ENCODE results near the gene PDE4B.
"Not testable (repeated sequence)": the region's sequence is repeated elsewhere in the genome, so short reads cannot be mapped to it uniquely, and the experiment has no call there.

DNA sequence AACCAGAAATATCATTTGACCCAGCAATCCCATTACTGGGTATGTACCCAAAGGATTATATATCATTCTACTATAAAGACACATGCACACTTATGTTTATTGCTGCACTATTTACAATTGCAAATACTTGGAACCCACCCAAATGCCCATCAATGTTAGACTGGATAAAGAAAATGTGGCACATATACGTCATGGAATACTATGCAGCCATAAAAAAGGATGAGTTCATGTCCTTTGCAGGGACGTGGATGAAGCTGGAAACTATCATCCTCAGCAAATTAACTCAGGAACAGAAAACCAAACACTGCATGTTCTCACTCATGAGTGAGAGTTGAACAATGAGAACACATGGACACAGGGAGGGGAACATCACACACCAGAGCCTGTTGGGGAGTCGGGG is 85.6 kb downstream of the PDE4B start:
- not testable (repeated sequence) for TF ChIP-seq EZH2 (IDR thresholded peaks at IDR 0.05; ENCODE audit: insufficient read depth, low read length)
- TF ChIP-seq, protein P1, sequence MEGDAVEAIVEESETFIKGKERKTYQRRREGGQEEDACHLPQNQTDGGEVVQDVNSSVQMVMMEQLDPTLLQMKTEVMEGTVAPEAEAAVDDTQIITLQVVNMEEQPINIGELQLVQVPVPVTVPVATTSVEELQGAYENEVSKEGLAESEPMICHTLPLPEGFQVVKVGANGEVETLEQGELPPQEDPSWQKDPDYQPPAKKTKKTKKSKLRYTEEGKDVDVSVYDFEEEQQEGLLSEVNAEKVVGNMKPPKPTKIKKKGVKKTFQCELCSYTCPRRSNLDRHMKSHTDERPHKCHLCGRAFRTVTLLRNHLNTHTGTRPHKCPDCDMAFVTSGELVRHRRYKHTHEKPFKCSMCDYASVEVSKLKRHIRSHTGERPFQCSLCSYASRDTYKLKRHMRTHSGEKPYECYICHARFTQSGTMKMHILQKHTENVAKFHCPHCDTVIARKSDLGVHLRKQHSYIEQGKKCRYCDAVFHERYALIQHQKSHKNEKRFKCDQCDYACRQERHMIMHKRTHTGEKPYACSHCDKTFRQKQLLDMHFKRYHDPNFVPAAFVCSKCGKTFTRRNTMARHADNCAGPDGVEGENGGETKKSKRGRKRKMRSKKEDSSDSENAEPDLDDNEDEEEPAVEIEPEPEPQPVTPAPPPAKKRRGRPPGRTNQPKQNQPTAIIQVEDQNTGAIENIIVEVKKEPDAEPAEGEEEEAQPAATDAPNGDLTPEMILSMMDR (IDR thresholded peaks at IDR 0.05; ENCODE audit: insufficient read depth, low read depth, low read length): not testable (repeated sequence)
